B cell (primary cell): ENCODE data around the gene HCRTR2. TPM values are rescaled to one million over a fixed set of nuclear protein-coding genes. Genes with fewer than 3 reads are reported as not detected.

Experiments
- ATAC-seq: fragments of 200-7000 bp; cut with Tn5 transposase; one replicate; pipeline ENCODE4 v1.10.0; 2021; ENCODE audit warnings: low read depth, mild to moderate bottlenecking, moderate number of reproducible peaks, moderate library complexity
- CTCF ChIA-PET: fragments of 350-600 bp; sonication (Branson Sonifier 250); formaldehyde crosslinking; loops from one replicate; lab custom pipeline; 2021; ENCODE audit warnings: antibody characterized with exemption, inconsistent platforms; lab: Charles Lee
- POLR2A ChIA-PET: fragments of 350-600 bp; sonication (Branson Sonifier 250); formaldehyde crosslinking; loops from one replicate; lab custom pipeline; 2021; ENCODE audit warnings: antibody characterized with exemption; lab: Charles Lee
- DNase-seq: peaks from one replicate; pipeline ENCODE4 v3.0.0; 2013
- H2AFZ ChIP-seq: 2 replicates; pipeline ENCODE4 v1.6.1; 2012; ENCODE audit warnings: mild to moderate bottlenecking, low read depth, low read length; ENCODE audit not compliant: insufficient read depth, poor library complexity, severe bottlenecking
- H3K27ac ChIP-seq, 2 donors: 1 replicate in 1 of 2; 2 replicates in 1 of 2; pipeline ENCODE4 v1.5.1; 2012 to 2013; ENCODE audit warnings: low read length in 2 of 2, mild to moderate bottlenecking in 2 of 2, moderate library complexity in 1 of 2
- H3K27me3 ChIP-seq, 4 experiments: fragments of 200-600 bp in 1 of 4; sonication (generic) in 1 of 4; replicated peaks in 1 of 4; 1 replicate in 2 of 4; 2 replicates in 2 of 4; pipeline versions ENCODE4 v1.6.1 to v1.7.0; 2013 to 2016; ENCODE audit warnings: low read length in 3 of 4, mild to moderate bottlenecking in 2 of 4, mixed read lengths in 1 of 4, moderate library complexity in 1 of 4; ENCODE audit not compliant: insufficient read depth in 4 of 4, control insufficient read depth in 3 of 4; ENCODE audit errors: control extremely low read depth in 1 of 4
- H3K36me3 ChIP-seq, 2 experiments: replicated peaks in 1 of 2; 1 replicate in 1 of 2; 2 replicates in 1 of 2; pipeline versions ENCODE4 v1.6.1 to v1.7.1; 2013; ENCODE audit warnings: low read length in 1 of 2; ENCODE audit not compliant: insufficient read depth in 2 of 2, control insufficient read depth in 1 of 2; ENCODE audit errors: control extremely low read depth in 1 of 2, extremely low read depth in 1 of 2
- H3K4me1 ChIP-seq, 2 donors: fragments of 200-600 bp in 1 of 2; sonication (generic) in 1 of 2; 1 replicate in 1 of 2; 2 replicates in 1 of 2; pipeline versions ENCODE4 v1.5.1 to v1.6.1; 2013 to 2017; ENCODE audit warnings: low read length in 2 of 2; ENCODE audit not compliant: control insufficient read depth in 2 of 2, insufficient read depth in 2 of 2
- H3K4me2 ChIP-seq: replicated peaks from 2 replicates; pipeline ENCODE3; 2012; ENCODE audit warnings: mild to moderate bottlenecking, low read depth, low read length; ENCODE audit not compliant: poor library complexity, severe bottlenecking
- H3K4me3 ChIP-seq, 5 experiments: fragments of 200-600 bp in 1 of 5; sonication (generic) in 1 of 5; 1 replicate in 3 of 5; 2 replicates in 2 of 5; pipeline versions ENCODE4 v1.5.1 to v1.7.0; 2011 to 2016; ENCODE audit warnings: low read length in 4 of 5, mild to moderate bottlenecking in 4 of 5, low read depth in 2 of 5, control low read depth in 1 of 5, moderate library complexity in 1 of 5; ENCODE audit not compliant: insufficient read depth in 1 of 5; ENCODE audit errors: control extremely low read depth in 1 of 5, extremely low read depth in 1 of 5
- H3K79me2 ChIP-seq: fragments of 200-600 bp; sonication (generic); one replicate; pipeline ENCODE4 v1.6.0; 2016; ENCODE audit warnings: low read length; ENCODE audit not compliant: control insufficient read depth, insufficient read depth
- H3K9ac ChIP-seq: fragments of 200-600 bp; sonication (generic); 2 replicates; pipeline ENCODE4 v1.6.1; 2017; ENCODE audit warnings: mild to moderate bottlenecking, low read length, moderate library complexity
- H3K9me3 ChIP-seq, 3 donors: one replicate each; pipeline versions ENCODE4 v1.6.1 to v1.7.1; 2013; ENCODE audit warnings: low read length in 2 of 3; ENCODE audit not compliant: control insufficient read depth in 2 of 3, insufficient read depth in 1 of 3; ENCODE audit errors: control extremely low read depth in 1 of 3
- H4K20me1 ChIP-seq: 2 replicates; pipeline ENCODE4 v1.6.0; 2012; ENCODE audit warnings: mild to moderate bottlenecking, low read length; ENCODE audit not compliant: insufficient read depth, control insufficient read depth, poor library complexity, severe bottlenecking
- H3K27ac Mint-ChIP-seq: one replicate; pipeline ENCODE4 v1.8.0; 2021; ENCODE audit warnings: mixed read lengths
- H3K27me3 Mint-ChIP-seq: one replicate; pipeline ENCODE4 v1.8.0; 2021; ENCODE audit warnings: mixed read lengths
- H3K4me1 Mint-ChIP-seq: one replicate; pipeline ENCODE4 v1.8.0; 2021; ENCODE audit warnings: mixed read lengths
- H3K4me3 Mint-ChIP-seq: one replicate; pipeline ENCODE4 v1.8.0; 2021; ENCODE audit warnings: mixed read lengths
- H3K9me3 Mint-ChIP-seq: one replicate; pipeline ENCODE4 v1.8.0; 2022; ENCODE audit warnings: mixed read lengths; ENCODE audit not compliant: insufficient read depth
- CTCF ChIP-seq: fragments of 200-600 bp; IDR thresholded peaks from one replicate; pipeline ENCODE4 v1.8.0; 2022; ENCODE audit warnings: antibody characterized with exemption, mild to moderate bottlenecking
- EZH2 ChIP-seq: IDR thresholded peaks from 2 replicates; pipeline ENCODE4 v1.6.1; 2012; ENCODE audit warnings: borderline replicate concordance, low read depth, mild to moderate bottlenecking, moderate library complexity, low read length; ENCODE audit not compliant: insufficient read depth, poor library complexity, severe bottlenecking
- WGBS: methylation state at CpG from one replicate; pipeline ENCODE4 v1.1.5; 2013; ENCODE audit warnings: missing lambda C conversion rate; ENCODE audit not compliant: insufficient coverage; 5-methylcytosine and 5-hydroxymethylcytosine counted together
- intact Hi-C: fragments of 100-400 bp; cut with micrococcal nuclease; formaldehyde crosslinking; loops from one replicate; pipeline ENCODE4 v1.10.0; 2022
- polyA plus RNA-seq: library from polyadenylated mRNA; depleted of rRNA; stranded (reverse); fragments of >200 nt; gene quantifications from 2 replicates; pipeline ENCODE4 v1.2.3, GENCODE V29; 2012
- total RNA-seq, 2 donors: library from RNA; stranded (reverse); fragments of 120-200 nt in 1 of 2; gene quantifications; 1 replicate in 1 of 2; 2 replicates in 1 of 2; pipeline versions ENCODE4 v1.2.3 to v1.2.4, GENCODE V29; 2013 to 2022

HCRTR2 gene
- total and polyA plus RNA-seq, 2 donors (not counting 1 experiment from before 2014, with no cell fraction given) = not detected

DNA sequence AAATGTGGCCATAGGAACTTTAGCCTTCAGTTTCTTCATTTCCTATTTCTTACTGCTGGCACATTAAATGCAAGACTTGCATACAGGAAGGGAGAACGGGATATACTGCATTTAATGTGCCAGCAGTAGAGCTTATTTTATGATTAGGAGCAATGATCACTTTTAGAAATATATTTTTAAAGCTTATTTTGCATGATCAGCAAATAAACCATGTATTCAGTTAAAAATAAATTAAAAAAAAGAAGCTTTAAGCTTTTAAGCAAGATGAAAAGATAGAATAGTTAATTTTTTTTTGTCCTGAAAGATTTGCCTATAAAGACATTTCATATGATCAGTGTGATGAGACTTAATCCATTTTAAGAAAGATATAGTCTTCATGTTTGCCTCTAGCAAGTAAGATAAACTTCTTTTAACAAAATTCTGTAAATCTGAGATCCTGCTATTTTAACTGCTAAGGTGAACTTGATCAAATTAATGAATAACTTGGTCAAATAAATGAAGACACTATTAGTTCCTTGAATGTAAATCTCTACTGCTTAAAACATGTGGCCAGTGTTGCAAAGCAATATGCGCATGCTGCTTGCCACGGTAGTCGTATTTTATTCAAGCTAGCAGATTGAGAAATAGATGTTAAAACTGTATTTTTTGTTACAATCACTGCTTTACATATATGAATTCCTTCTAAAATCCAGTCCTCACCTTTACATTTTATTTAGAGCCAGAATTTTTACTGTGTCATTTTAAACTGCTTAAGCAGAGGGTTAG is 36.2 kb upstream of the HCRTR2 start:
- no peak for ATAC-seq
- intact Hi-C loops = no loop called here
- H3K27me3 Mint-ChIP-seq = no peaks in the 10 kb centered on the region
- no peaks in the 10 kb centered on the region for H3K27me3 ChIP-seq
- H3K27ac ChIP-seq = no peak overlapping the region
- H3K36me3 ChIP-seq = no peaks in the 10 kb centered on the region
- no peaks in the 10 kb centered on the region for H4K20me1 ChIP-seq
- H3K4me1 ChIP-seq = no peaks in the 10 kb centered on the region
- no peak overlapping the region for H3K4me3 Mint-ChIP-seq
- H3K4me3 ChIP-seq = no peak overlapping the region
- WGBS = no CpG with 5 or more reads among the region's 4 CpGs
- H3K9me3 ChIP-seq = peaks cover 0 to 7% (median 0%) of the 10 kb centered on the region in 3 donors
- no peak for TF ChIP-seq CTCF
- no peak for TF ChIP-seq EZH2
- no peak for DNase-seq
- H2AFZ ChIP-seq = no peak overlapping the region
- H3K27ac Mint-ChIP-seq = no peak overlapping the region
- CTCF ChIA-PET = no interaction called here
- H3K4me2 ChIP-seq = no peak overlapping the region
- POLR2A ChIA-PET = no interaction called here
- H3K4me1 Mint-ChIP-seq = no peaks in the 10 kb centered on the region
- H3K9me3 Mint-ChIP-seq = peaks cover 2% of the 10 kb centered on the region
- no peak overlapping the region for H3K9ac ChIP-seq
- H3K79me2 ChIP-seq = no peaks in the 10 kb centered on the region

DNA sequence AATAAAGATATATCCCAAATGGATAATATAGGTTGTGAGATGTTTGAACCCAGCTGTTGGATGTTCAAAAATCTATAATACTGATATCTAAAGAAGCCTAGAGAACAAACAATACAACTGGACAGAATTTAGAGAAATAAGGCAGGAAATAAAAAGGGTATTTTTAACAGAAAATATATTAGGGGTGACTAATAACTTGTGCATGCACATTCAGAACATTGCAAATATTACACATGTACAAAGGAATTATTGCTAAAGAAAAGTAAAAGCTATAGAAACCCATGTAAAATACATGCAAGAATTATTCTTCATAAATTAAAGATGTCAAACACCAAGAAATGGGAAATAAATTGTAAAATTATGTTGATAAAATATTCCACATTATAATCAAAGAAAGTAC is 32.7 kb upstream of the HCRTR2 start:
- Histone ChIP-seq H3K4me3 (no peak overlapping the region), H3K4me1 (no peaks in the 10 kb centered on the region), H3K4me2 (no peak overlapping the region), H3K36me3 (no peaks in the 10 kb centered on the region), H3K9ac (no peak overlapping the region), H3K27me3 (no peaks in the 10 kb centered on the region), H3K9me3 (peaks cover 0 to 16% (median 0%) of the 10 kb centered on the region in 3 donors), H3K27ac (no peak overlapping the region), H4K20me1 (no peaks in the 10 kb centered on the region), H2AFZ (no peak overlapping the region), H3K79me2 (no peaks in the 10 kb centered on the region)
- H3K27ac Mint-ChIP-seq = no peak overlapping the region
- intact Hi-C loops = no loop called here
- H3K27me3 Mint-ChIP-seq = no peaks in the 10 kb centered on the region
- CTCF ChIA-PET = no interaction called here
- DNase-seq = no peak
- H3K4me3 Mint-ChIP-seq = no peak overlapping the region
- TF ChIP-seq EZH2 (no peak), CTCF (no peak)
- POLR2A ChIA-PET = no interaction called here
- ATAC-seq = no peak
- no peaks in the 10 kb centered on the region for H3K9me3 Mint-ChIP-seq
- H3K4me1 Mint-ChIP-seq = no peaks in the 10 kb centered on the region
